Epithelial cell of esophagus (primary cell): ENCODE results near the gene FBXO44.

Experiments used
- DNase-seq: peaks from one replicate; pipeline ENCODE4 v3.0.0; 2010; ENCODE audit warnings: low read depth
- H3K4me3 ChIP-seq: 2 replicates; pipeline ENCODE4 v1.5.1; 2011; ENCODE audit warnings: mild to moderate bottlenecking, low read length, control low read depth
- TF ChIP-seq, protein P1 (sequence below): IDR thresholded peaks from 2 replicates; pipeline ENCODE4 v1.5.1; 2011; ENCODE audit warnings: low read depth, mild to moderate bottlenecking, low read length, control low read depth, inconsistent platforms; ENCODE audit not compliant: insufficient read depth; ENCODE audit errors: missing control alignments

Gene FBXO44

DNA sequence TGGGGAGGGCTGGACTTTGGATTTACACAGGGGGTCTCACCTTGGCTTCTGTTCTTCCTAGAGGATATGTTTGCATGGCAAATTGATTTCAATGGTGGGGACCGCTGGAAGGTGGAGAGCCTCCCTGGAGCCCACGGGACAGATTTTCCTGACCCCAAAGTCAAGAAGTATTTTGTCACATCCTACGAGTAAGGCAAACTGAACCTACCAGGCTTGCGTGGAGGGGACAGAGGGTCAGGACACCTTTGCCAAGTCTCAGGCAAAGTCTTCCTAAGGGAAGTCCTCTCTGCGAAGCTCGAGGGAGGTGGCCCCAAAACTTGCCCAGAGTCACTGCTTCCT lies 16.5 kb downstream of the FBXO44 start:
- no peak overlapping the region for H3K4me3 ChIP-seq
- TF ChIP-seq, protein P1, sequence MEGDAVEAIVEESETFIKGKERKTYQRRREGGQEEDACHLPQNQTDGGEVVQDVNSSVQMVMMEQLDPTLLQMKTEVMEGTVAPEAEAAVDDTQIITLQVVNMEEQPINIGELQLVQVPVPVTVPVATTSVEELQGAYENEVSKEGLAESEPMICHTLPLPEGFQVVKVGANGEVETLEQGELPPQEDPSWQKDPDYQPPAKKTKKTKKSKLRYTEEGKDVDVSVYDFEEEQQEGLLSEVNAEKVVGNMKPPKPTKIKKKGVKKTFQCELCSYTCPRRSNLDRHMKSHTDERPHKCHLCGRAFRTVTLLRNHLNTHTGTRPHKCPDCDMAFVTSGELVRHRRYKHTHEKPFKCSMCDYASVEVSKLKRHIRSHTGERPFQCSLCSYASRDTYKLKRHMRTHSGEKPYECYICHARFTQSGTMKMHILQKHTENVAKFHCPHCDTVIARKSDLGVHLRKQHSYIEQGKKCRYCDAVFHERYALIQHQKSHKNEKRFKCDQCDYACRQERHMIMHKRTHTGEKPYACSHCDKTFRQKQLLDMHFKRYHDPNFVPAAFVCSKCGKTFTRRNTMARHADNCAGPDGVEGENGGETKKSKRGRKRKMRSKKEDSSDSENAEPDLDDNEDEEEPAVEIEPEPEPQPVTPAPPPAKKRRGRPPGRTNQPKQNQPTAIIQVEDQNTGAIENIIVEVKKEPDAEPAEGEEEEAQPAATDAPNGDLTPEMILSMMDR = no peak
- DNase-seq = no peak

DNA sequence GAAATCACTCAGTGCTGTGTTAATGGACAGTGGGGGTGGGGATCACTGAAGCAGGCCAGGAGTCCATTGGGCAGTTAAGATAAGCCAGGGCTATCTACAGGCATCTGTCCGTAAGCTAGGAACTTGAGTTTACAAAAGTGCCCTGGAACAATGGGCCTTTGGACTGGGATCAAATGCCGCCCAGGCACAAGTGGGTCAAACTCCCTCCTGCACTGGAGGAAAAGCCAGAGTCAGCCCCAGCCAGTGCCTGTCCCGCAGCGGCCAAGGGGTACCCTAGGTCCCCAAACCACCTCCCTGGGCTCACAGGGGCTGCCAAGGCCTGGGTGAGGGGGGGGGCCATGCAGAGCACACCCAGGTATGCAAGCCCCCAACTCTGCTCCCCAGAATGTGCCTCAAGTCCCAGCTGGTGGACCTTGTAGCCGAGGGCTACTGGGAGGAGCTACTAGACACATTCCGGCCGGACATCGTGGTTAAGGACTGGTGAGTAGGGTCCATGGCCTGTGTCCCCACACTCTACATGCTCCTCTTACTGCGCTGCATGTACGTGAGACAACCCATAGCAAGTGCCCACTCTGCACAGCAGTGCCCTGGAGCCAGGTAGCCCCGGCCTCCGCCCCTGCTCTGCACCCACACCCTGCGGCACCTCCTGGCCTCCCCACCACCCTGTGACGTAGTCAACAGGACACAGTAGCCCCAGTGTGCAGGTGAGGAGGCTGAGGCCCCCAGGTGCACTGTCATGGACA lies 17.0 kb downstream of the FBXO44 start:
- DNase-seq = no peak
- TF ChIP-seq, protein P1 = no peak
- no peak overlapping the region for H3K4me3 ChIP-seq

DNA sequence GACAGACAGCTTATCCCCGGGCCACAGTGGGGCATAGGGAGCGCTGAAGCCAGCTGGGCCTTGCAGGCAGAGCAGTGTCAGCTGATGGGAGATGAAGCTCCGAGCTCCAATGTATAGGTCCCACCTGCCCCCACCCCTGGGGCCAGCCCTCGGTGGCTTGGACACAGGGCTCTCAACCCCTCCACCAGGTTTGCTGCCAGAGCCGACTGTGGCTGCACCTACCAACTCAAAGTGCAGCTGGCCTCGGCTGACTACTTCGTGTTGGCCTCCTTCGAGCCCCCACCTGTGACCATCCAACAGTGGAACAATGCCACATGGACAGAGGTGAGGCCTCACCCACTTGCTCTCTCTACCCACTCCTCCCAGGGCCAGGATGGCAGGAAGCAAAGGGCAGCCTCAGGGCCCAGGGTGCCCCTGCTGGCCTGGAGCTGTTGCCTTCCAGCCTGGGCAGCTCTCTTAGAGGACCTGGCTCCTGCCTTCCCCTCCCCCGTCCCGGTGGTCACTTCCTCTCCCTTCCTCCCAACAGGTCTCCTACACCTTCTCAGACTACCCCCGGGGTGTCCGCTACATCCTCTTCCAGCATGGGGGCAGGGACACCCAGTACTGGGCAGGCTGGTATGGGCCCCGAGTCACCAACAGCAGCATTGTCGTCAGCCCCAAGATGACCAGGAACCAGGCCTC lies 18.6 kb downstream of the FBXO44 start:
- TF ChIP-seq, protein P1 = no peak
- DNase-seq = no peak
- no peak overlapping the region for H3K4me3 ChIP-seq

DNA sequence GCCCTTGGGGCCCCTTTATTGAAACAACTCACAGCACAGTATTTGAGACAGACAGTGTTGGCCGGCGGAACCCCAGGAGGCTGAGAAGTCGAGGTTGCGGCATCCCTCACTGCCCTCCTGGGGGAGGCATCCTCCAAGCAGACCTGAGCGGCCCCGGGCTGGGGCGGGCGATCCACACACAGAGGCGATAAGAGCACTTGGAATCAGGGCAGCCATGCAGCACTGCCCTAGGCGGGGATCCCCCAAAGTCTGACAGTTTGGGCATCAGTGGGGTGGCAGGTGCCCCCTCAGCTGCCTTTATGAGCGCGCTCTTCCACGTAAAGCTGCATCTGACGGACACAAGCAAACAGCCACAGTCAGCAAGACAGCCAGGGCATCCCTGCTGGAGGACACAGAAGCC lies 19.8 kb downstream of the FBXO44 start:
- TF ChIP-seq, protein P1 = no peak
- no peak for DNase-seq
- H3K4me3 ChIP-seq = no peak overlapping the region

DNA sequence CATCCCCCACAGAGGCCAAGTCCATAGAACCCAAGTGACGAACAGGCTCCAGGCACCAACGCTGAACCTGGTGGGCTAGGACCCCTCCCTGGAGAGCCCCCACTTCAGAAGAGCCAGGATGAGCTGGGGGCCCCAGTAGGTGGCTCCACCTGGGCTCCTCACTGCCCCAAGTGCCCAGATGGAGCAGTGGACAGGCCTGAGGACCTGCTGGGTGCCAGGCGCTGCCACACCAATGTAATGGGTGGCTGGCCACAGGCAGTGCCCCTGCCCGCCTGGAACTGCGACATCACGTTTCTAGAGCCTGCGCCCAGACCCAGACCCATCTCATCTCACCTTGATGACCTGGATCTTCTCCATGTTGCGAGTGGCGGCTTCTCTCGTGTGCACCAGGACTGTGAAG lies 20.6 kb downstream of the FBXO44 start:
- TF ChIP-seq, protein P1 = no peak
- H3K4me3 ChIP-seq = no peak overlapping the region
- no peak for DNase-seq

DNA sequence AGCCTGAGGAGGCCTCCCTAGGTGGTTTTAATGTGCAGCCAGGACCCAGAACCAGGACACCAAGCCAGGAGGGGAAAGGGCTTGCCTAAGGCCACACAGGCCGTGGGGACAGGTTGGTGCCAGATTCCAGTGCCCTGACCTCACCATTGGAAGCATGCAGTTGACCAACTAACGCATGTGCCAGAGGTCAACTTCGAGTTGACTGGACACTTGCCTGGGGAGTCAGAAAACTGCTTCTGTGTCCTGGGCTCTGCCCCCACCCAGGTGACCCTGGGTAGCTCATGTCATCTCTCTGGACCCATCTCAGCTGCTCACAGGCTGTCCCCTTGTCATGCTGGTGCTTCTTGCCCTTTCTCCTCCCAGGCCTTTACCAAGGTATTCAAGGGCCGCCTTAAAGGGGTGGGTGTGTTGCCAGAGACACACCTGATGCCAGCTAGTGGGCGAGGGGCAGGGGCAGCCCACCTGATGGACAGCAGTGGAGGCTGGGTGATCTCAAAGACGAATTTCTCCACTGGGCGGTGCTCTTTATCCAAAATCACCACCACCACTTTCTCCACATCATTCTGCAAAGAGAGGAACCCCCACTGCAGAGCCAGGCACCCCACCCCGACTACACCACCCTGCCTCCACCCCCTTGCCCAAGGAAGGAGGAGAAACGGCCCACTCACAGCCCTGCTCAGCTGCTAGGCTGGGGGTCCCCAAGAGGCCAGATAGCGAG lies 21.9 kb downstream of the FBXO44 start:
- TF ChIP-seq, protein P1 = no peak
- H3K4me3 ChIP-seq = no peak overlapping the region
- no peak for DNase-seq
